Measurements from ENCODE around the gene C2CD4B.

The C2CD4B gene

GRCh38 chr15:62165104-62165792 is at the start of gene C2CD4B:
TSS of gene C2CD4B (minus strand) at chr15:62165285. CDS start at chr15:62164984, 301 bp downstream.
- in situ Hi-C loops (cut with MboI; ENCODE audit: low pct_unique_long_range_greater_than_20kb, low sequenced_read_pairs), result no loop called here
- peak; percentile 51 for DNase-seq

DNA sequence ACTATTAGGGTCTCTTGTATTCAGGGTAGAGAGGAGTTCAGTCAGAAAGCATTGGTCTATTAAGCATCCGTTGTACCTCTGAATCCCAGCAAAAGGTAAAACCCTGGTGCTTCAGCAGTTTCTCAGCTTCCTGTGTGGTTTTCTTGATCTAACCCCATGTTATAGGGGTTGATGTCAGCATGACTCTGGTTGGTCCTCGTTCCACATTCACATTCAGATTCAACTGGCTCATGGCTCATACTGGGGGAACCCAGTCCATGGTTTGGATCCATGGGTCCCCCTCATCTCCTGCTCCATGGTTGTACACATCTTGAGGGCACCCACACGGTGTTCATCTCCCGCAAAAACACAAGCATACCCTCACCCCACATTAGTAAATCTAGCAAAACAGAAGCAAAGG is 47.7 kb upstream of the C2CD4B start:
- in situ Hi-C loops (cut with MboI; ENCODE audit: low pct_unique_long_range_greater_than_20kb, low sequenced_read_pairs), result no loop called here
- DNase-seq, result no peak

DNA sequence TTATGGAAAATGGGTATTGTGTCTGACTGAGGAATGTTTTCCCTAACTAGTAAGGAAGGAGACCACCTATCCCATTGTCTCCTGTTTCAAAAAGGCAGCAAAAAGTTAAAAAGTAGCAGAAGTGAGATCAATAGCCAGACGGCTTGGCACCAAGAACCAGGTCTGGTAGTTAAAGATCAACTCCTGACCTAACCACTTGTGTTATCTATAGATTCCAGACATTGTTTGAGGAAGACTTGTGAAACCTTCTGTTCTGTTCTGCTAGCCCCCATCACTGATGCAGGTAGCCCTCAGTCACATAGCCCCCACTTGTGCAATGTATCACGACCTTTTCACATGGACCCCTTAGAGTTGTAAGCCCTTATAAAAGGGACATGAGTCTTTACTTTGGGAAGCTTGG is 46.3 kb upstream of the C2CD4B start:
- in situ Hi-C loops (cut with MboI; ENCODE audit: low pct_unique_long_range_greater_than_20kb, low sequenced_read_pairs), result no loop called here
- DNase-seq, result no peak

GRCh38 chr15:62209821-62210220 is 44.7 kb upstream of the C2CD4B start:
- in situ Hi-C loops (cut with MboI; ENCODE audit: low pct_unique_long_range_greater_than_20kb, low sequenced_read_pairs), result no loop called here
- no peak for DNase-seq

GRCh38 chr15:62209322-62209721 is 44.2 kb upstream of the C2CD4B start:
- no peak for DNase-seq
- in situ Hi-C loops (cut with MboI; ENCODE audit: low pct_unique_long_range_greater_than_20kb, low sequenced_read_pairs), result no loop called here

GRCh38 chr15:62208884-62209283 is 43.8 kb upstream of the C2CD4B start:
- in situ Hi-C loops (cut with MboI; ENCODE audit: low pct_unique_long_range_greater_than_20kb, low sequenced_read_pairs), result no loop called here
- DNase-seq, result no peak

DNA sequence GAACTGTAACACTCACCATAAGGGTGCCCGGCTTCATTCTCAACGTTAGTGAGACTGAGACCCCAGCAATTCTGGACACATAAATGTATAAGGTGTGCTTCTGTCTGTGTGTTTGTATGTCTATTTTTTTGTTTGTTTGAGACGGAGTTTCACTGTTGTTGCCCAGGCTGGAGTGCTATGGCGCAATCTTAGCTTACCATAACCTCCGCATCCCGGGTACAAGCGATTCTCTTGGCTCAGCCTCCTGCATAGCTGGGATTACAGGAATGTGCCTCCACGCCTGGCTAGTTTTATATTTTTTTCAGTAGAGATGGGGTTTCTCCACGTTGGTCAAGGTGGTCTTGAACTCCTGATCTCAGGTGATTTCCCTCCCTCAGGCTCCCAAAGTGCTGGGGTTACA is 43.3 kb upstream of the C2CD4B start:
- DNase-seq, result no peak
- in situ Hi-C loops (cut with MboI; ENCODE audit: low pct_unique_long_range_greater_than_20kb, low sequenced_read_pairs), result no loop called here

- in situ Hi-C loops (cut with MboI; ENCODE audit: low pct_unique_long_range_greater_than_20kb, low sequenced_read_pairs), result no loop called here
- no peak for DNase-seq
Observed at GRCh38 chr15:62190675-62191074, 25.6 kb upstream of the C2CD4B start.

GRCh38 chr15:62190274-62190673 is 25.2 kb upstream of the C2CD4B start:
- in situ Hi-C loops (cut with MboI; ENCODE audit: low pct_unique_long_range_greater_than_20kb, low sequenced_read_pairs), result no loop called here
- DNase-seq, result no peak

GRCh38 chr15:62188744-62189143 is 23.7 kb upstream of the C2CD4B start:
- in situ Hi-C loops (cut with MboI; ENCODE audit: low pct_unique_long_range_greater_than_20kb, low sequenced_read_pairs), result no loop called here
- DNase-seq, result no peak

DNA sequence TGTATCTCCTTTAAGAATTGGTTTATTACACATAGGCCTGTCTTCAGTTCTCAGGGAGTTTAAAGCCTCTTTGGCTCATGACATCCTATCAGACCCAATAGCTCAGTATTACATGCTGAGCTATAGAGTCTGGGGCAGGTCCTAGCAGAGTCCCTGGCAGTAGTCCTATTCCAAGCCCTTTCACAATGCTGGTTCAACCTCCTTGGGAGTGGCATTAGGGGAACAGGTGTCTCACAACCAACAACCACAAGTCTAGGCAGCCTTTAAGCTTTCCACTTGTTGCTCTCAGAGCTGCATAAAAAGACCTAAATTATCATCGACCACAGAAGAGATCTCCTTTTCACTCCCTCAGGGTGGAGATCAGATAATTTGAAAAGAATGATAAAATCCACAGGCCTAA is 22.8 kb upstream of the C2CD4B start:
- in situ Hi-C loops (cut with MboI; ENCODE audit: low pct_unique_long_range_greater_than_20kb, low sequenced_read_pairs), result no loop called here
- no peak for DNase-seq

GRCh38 chr15:62187425-62187824 is 22.3 kb upstream of the C2CD4B start:
- no peak for DNase-seq
- in situ Hi-C loops (cut with MboI; ENCODE audit: low pct_unique_long_range_greater_than_20kb, low sequenced_read_pairs), result no loop called here

DNA sequence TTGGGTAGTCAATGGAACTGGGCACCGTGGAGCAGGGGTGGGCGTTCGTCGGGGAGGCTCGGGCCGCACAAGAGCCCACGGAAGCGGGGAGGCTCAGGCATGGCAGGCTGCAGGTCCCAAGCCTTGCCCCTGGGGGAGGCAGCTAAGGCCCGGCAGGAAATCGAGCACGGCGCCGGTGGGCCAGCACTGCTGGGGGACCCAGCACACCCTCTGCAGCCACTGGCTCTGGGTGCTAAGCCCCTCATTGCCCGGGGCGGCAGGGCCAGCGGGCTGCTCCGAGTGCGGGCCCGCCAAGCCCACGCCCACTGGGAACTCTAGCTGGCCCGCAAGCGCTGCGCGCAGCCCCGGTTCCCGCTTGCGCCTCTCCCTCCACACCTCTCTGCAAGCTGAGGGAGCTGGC is 21.5 kb upstream of the C2CD4B start:
- no peak for DNase-seq

GRCh38 chr15:62183130-62183529 is 18.0 kb upstream of the C2CD4B start:
- in situ Hi-C loops (cut with MboI; ENCODE audit: low pct_unique_long_range_greater_than_20kb, low sequenced_read_pairs), result no loop called here
- no peak for DNase-seq

More for the DNA sequence above, 21.5 kb upstream of the C2CD4B start:
- in situ Hi-C loops (cut with MboI; ENCODE audit: low pct_unique_long_range_greater_than_20kb, low sequenced_read_pairs), result no loop called here

DNA sequence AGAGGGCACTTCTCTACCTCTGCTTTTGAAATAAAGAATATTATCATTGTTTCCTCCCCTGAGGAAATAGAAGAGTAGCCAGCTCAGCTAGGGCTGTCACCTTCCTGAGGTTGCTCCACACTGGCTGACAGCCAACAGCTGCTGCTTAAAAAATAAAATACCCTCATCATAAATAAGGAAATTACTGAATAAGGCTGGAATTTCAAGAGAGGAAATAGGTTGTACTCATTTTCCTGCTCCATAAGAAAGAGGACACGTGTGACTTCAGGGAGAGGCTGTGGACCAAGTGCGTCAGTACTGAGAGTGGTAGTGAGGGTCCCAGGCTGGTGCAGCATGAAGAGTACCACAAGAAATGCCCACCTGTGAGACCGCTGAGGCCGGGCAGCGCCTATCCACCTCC is 8.1 kb upstream of the C2CD4B start:
- no peak for DNase-seq
- in situ Hi-C loops (cut with MboI; ENCODE audit: low pct_unique_long_range_greater_than_20kb, low sequenced_read_pairs), result no loop called here

DNA sequence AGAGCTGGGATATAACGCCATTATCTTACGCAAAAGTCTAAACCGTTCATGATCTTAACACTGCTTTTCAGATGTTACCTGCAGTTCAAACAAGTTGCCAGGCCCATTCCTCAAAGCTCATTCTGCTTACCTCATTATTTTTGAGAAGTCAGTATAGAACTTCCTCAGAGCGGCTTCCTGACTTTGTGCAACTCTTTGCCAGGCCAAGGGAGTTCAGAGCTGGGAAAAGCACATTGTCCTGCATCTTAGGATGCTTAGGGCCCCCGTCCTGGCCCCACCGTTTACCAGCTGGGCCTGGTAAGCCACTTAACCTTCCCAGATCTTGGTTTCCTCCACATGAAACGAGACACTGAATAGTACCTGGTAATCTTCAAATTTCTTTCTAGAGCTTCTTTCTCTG is 6.8 kb upstream of the C2CD4B start:
- in situ Hi-C loops (cut with MboI; ENCODE audit: low pct_unique_long_range_greater_than_20kb, low sequenced_read_pairs), result no loop called here
- DNase-seq, result no peak

DNA sequence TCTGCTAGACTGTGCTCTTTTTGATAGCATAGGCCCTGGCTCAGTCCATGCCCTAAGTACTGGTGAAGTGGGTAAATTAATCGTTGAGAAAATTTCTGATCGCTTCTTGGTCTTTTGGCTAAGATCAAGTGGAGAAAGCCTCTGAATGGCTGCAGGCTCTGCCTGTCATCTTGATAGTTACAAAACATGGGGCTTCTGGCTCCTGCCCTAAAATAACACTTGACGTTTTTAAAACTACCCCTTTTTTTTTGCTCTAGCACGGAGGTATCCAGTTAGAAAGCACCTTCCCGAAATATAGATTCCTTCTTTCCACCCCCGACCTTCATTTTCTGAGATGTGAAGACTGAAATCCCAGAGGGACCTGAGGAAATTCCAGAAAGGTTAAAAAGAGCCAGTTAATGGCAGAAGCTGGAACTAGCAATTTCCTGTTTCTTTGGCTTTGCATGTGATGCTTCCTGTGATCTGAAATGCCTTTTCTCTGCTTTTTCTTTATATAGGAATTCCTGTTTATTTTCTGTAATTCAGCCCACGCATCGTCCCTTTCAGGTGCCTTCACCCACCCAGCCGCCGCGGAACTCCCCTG is 799 bp upstream of the C2CD4B start:
- in situ Hi-C loops (cut with MboI; ENCODE audit: low pct_unique_long_range_greater_than_20kb, low sequenced_read_pairs), result no loop called here
- DNase-seq, result peak; percentile 6

DNA sequence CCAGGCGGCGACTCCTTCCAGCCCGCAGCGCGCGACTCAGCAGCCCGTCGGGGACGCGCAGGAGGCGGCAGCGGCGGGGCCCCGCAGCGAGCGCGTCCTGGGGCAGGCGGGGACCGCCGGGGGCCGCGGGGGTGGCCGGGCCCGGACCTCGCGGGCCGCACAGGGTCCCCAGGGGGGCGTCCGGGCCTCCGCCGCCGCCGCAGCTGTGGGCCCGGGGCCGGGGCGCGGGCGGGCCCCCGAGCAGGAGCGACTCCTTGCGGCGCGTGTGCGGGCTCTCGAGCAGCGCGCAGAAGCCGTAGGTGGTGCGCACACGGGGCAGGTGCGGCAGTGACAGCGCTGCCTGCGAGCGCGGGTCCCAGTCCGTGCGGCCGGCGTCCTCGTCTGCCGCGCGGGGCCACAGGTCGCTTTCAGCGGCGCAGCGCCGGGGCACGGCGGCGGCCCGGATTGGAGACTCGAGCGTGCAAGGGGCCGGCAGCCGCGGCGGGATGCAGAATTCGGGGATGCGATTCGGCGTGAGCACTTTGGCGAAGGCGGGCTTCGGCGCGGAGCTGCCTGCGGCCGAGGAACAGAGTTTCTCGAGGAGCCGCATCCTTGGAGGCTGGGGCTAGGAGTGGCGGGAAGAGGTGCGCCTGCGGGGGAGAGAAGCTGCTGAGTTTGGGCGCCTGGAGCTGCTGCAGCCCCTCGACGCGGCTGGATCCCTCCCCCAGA is 535 bp downstream of the C2CD4B start:
- no peak for DNase-seq
- in situ Hi-C loops (cut with MboI; ENCODE audit: low pct_unique_long_range_greater_than_20kb, low sequenced_read_pairs), result no loop called here

DNA sequence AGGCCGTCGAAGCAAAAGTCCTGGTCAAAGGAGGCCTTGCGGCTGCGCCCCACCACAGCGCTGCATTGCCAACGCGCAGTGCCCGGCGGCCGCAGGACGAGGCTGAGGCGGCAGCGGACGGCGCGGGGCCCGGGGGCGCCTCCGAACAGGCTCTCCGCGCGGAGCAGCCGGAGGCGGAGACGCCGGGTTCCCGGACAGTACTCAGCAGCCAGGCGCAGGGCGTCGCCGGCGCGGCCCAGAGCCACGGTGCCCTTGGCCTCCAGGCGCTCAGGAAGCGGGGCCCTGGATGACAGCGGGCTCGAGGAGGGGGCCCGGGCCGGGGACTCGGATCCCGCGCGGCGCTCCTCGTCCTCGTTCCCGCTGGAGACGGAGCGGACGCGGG is 1.1 kb downstream of the C2CD4B start:
- no peak for DNase-seq
- in situ Hi-C loops (cut with MboI; ENCODE audit: low pct_unique_long_range_greater_than_20kb, low sequenced_read_pairs), result no loop called here

DNA sequence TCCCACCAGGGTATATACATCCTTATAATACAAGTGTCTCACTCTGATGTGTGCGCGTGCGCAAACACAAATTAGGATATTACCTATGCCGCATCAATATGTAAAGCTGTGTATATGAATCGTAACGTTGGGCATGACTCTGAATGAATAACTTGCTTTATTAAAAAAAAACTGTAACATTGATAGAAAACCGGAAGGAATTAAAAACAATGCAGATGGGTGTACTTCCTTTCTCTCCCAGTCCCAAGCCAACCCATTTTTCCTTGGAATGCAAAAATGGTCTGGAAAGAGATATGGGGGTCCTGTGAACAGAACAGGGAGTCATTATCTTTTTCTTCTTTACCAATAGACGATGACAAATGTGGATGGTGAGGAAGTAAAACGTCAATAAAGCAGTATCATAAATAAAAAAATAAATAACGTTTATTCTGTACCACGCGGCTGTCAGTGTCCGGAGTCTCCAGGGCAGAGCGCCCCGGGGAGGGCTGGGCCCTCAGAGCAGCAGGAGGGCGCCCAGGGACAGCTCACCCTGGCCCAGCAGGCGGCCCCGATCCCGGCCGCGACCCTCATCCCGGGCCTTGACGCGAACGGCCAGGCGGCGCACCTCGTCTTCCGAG is 1.6 kb downstream of the C2CD4B start:
- in situ Hi-C loops (cut with MboI; ENCODE audit: low pct_unique_long_range_greater_than_20kb, low sequenced_read_pairs), result no loop called here
- DNase-seq, result no peak

Measured in KBM-7 (cell line).